Heart left ventricle (tissue), 13 donors: ENCODE measurements around the gene TACC2.

ENCODE experiments used
- POLR2A ChIP-seq, 2 donors: fragments of 450-650 bp; IDR thresholded peaks; one replicate each; pipeline ENCODE4 v1.6.1; 2017; ENCODE audit warnings: antibody characterized with exemption in 2 of 2, mild to moderate bottlenecking in 2 of 2, moderate library complexity in 2 of 2
- TF ChIP-seq, protein P1 (sequence below), 12 donors: fragments of 200-600 bp; sonication (generic) in 4 of 12; IDR thresholded peaks; one replicate each; pipeline versions ENCODE4 v1.5.0 to v1.8.0; 2018 to 2022; ENCODE audit warnings: antibody characterized with exemption in 12 of 12, mild to moderate bottlenecking in 5 of 12
- donor health status: ischemic (EF 13 %, LVEDD 7.1; RV severe dilation, severe dysfunction).
- donor health status: DM: no; HTN: yes; CAD: no.
- donor health status: DM: no; HTN: no; CAD: no.
- donor health status: ischemic (EF 25% LVEDD 6.9; RV normal size, moderate dysfunction).
- donor health status: ischemic (EF 25% LVEDD 5.7; RV mildly dilated, moderate dysfunction).
- donor health status: ischemic (EF 35%, LVEDD 5.7; RV mildly dilated, moderate dysfunction).
- donor health status: nonischemic (EF 11% LVEDD 7.7; RV severe dilation, severe dysfunction).
- donor health status: DM: yes; HTN: yes; CAD: no.
- donor health status: PGD.
- donor health status: ischemic (EF 29% LVEDD 5.4; RV normal size, mild dysfunction).
- donor health status: nonischemic (EF 23%, LVEDD 6.1; RV moderate dilation, normal function).

DNA sequence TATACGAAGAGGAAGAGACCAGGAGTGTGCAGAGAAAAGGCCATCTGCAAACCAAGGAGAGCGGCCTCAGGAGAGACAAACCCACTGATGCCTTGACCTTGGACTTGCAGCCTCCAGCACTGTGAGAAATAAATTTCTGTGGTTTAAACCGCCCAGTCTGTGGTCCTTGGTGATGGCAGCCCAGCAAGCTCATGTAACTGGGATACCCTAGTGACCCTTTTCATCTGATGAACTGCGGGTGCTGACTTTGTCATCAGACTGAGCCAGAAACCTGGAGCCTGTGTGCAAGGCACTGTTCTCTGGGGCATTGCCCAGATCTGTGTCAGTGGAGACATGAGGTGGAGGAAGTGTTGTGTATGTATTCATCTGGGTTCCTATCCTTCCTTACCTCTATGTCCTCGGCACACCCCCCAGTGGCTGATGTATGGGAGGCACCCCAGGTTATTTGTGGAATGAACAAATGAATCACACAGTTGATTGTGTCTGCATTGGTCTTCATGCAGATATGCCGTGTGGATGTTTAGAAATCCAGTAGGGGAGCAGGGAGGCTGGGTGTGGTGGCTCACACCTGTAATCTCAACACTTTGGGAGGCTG lies 217.6 kb downstream of the TACC2 start:
- TF ChIP-seq, protein P1, sequence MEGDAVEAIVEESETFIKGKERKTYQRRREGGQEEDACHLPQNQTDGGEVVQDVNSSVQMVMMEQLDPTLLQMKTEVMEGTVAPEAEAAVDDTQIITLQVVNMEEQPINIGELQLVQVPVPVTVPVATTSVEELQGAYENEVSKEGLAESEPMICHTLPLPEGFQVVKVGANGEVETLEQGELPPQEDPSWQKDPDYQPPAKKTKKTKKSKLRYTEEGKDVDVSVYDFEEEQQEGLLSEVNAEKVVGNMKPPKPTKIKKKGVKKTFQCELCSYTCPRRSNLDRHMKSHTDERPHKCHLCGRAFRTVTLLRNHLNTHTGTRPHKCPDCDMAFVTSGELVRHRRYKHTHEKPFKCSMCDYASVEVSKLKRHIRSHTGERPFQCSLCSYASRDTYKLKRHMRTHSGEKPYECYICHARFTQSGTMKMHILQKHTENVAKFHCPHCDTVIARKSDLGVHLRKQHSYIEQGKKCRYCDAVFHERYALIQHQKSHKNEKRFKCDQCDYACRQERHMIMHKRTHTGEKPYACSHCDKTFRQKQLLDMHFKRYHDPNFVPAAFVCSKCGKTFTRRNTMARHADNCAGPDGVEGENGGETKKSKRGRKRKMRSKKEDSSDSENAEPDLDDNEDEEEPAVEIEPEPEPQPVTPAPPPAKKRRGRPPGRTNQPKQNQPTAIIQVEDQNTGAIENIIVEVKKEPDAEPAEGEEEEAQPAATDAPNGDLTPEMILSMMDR (IDR thresholded peaks at IDR 0.05): peak in 1 of 12 donors; percentile 7
- no peak for TF ChIP-seq POLR2A (IDR thresholded peaks at IDR 0.05)
